ENCODE data around the gene ACSL6.

The ACSL6 gene

DNA sequence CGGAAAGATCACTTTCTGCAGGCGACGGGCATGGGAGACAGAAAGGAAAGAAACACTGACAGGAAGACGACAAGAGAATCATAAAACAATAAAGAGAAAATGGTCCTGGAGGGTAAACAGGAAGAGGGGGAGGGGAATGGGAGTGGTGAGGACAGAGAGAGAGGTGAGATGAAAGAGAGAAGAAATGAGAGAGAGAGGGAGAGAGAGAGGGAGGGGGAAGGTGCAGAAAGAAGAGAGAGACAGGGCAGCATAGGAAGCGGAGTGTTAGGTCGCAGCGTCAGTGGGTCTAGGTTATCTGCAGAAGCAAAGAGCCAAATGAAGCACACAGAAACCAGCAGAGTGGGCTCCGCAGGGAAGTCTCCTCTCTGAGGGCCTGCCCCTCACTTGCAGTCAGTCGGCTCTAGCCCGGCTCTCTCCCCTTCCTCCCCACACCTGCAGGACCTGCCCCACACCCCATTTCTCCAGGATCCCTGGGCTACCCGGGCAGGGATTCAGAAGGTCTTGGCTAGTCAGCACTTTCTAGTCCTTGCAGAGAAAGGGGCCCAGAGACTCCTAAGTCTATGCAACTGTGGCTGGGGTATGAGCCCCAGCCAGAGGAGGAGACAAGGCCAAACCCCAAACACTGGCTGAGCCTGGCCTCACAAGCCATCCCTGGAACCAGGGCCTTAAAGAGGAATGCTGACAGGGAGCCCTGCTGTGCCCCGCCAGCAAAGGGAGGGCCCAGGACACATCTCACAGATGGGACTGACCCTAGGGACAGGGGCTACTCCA is 36.3 kb downstream of the ACSL6 start:
- H3K4me3 ChIP-seq (ENCODE audit: low read depth, low read length): no peak overlapping the region
- TF ChIP-seq, protein P1, sequence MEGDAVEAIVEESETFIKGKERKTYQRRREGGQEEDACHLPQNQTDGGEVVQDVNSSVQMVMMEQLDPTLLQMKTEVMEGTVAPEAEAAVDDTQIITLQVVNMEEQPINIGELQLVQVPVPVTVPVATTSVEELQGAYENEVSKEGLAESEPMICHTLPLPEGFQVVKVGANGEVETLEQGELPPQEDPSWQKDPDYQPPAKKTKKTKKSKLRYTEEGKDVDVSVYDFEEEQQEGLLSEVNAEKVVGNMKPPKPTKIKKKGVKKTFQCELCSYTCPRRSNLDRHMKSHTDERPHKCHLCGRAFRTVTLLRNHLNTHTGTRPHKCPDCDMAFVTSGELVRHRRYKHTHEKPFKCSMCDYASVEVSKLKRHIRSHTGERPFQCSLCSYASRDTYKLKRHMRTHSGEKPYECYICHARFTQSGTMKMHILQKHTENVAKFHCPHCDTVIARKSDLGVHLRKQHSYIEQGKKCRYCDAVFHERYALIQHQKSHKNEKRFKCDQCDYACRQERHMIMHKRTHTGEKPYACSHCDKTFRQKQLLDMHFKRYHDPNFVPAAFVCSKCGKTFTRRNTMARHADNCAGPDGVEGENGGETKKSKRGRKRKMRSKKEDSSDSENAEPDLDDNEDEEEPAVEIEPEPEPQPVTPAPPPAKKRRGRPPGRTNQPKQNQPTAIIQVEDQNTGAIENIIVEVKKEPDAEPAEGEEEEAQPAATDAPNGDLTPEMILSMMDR (IDR thresholded peaks at IDR 0.05; ENCODE audit: insufficient read depth, low read depth, low read length, missing control alignments): no peak

DNA sequence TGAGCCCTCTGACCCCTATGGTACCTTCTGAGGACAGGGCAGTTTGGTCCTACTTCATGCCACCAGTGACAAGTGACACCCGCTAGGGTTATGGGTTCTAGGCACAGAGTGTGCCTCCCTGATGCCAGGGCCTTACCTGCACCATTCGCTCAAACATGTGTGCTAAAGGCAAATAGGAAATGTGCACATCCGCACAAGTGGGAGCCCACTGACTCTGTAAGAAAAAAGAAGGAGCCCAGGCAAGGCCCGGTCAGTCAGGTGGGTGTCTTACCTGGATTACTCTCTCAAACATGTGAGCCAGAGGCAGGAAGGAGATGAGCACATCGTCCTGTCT is 36.9 kb downstream of the ACSL6 start:
- TF ChIP-seq, protein P1 (IDR thresholded peaks at IDR 0.05; ENCODE audit: insufficient read depth, low read depth, low read length, missing control alignments): no peak
- H3K4me3 ChIP-seq (ENCODE audit: low read depth, low read length): no peak overlapping the region
- DNase-seq (ENCODE audit: low read depth): no peak

More for the DNA sequence above, 36.3 kb downstream of the ACSL6 start:
- no peak for DNase-seq (ENCODE audit: low read depth)

DNA sequence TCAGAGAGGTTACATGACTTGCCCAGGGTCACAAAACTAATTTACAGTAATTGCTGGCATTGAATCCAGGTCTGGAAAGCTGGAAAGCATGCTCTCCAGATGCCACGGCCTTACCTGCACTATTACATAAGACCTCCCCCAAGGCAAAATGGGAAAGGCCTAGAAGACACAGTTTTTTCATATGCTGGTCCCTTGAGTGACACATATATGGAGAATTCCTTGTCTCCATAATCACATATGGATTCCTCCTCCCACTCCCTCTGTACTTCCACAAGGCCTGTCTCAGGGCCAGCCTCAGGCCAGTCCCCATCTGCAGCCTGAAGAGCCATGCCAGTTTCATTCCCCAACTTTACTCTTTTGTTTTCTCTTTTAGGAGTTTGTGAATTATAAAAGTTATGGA is 37.4 kb downstream of the ACSL6 start:
- no peak for DNase-seq (ENCODE audit: low read depth)
- TF ChIP-seq, protein P1 (IDR thresholded peaks at IDR 0.05; ENCODE audit: insufficient read depth, low read depth, low read length, missing control alignments): no peak
- H3K4me3 ChIP-seq (ENCODE audit: low read depth, low read length): no peak overlapping the region

DNA sequence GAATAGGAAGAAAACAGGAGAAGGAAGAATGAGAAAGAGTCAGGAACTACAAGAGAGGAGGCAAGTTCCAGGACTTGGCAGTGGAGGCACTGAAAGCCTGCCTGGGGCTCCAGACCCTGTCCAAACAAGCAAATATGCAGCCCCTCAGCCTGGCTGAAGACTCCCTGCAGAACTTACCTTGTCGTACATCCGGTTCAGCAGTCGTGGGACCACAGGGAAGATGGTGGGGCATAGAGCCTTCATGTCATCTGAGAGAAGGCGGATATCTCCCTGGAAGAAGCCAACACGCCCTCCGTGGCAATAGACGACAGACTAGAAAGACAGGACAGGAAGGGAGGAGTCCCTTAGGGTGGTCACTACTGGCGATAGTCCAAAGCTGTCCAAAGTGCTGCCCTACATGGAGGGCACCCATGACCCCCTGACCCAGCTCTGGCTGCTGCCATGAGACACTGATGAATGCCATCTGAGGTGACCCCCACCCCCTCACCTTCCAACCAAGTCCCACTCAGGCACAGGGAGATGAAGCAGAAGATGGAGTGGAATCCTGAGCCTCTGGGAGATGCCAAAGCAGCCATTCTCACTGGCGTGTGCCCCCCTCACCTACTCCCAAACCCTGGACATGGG is 38.3 kb downstream of the ACSL6 start:
- DNase-seq (ENCODE audit: low read depth): no peak
- TF ChIP-seq, protein P1 (IDR thresholded peaks at IDR 0.05; ENCODE audit: insufficient read depth, low read depth, low read length, missing control alignments): no peak
- no peak overlapping the region for H3K4me3 ChIP-seq (ENCODE audit: low read depth, low read length)

DNA sequence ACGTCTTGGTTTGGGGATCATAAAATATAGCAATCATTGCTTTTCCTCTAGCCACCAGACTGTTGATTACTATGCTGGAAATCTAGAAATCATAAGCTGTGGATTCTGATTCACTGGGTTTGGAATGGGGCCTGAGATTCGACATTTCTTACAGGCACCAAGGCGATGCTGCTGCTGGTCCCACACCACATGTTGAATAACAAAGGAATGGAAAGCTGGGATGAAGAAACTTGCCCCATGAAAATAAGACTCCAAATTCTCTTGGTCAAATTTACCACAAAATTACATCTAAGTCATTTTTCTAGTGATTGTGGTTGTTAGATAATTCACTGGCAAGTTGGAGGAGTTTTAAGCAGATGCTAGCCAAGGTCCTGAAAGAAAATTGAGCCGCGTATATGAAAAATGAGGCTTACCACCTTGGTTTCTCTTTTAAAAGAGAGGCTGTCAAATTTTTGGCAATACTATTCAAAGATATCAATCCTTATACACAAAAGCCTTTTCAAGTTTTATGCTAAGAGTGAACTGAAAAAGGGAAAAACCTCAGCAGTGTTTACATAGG is 43.0 kb downstream of the ACSL6 start:
- H3K4me3 ChIP-seq (ENCODE audit: low read depth, low read length): no peak overlapping the region
- TF ChIP-seq, protein P1 (IDR thresholded peaks at IDR 0.05; ENCODE audit: insufficient read depth, low read depth, low read length, missing control alignments): no peak
- no peak for DNase-seq (ENCODE audit: low read depth)

DNA sequence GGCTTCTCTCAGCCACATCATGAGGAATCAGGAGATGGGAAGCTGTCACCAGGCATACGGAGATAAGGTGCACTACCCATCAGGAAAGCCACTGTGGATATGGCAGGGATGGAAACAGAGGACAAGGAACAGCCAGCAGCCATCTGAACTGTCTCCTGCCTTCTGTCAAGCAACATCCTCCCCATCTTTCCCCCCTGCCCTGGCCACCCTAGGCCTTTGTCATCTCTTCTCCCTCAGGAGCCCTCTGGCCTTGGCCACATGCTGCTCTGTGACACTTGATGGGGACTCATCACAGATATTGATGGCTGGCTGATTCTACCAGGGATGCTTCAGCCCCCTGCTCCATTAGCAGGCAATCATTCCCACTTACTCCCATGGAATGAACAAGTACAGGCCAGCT is 44.9 kb downstream of the ACSL6 start:
- TF ChIP-seq, protein P1 (IDR thresholded peaks at IDR 0.05; ENCODE audit: insufficient read depth, low read depth, low read length, missing control alignments): no peak
- no peak for DNase-seq (ENCODE audit: low read depth)
- no peak overlapping the region for H3K4me3 ChIP-seq (ENCODE audit: low read depth, low read length)
